HEK293T (cell line): ENCODE measurements around the gene LHPP.

Experiments used
- CTCF ChIA-PET: fragments of 350-600 bp; formaldehyde crosslinking; extraction: SDS; loops from one replicate; lab custom pipeline; 2021; ENCODE audit warnings: antibody characterized with exemption, inconsistent platforms; lab: Yijun Ruan, JAX
- POLR2A ChIA-PET: fragments of 350-600 bp; formaldehyde crosslinking; extraction: SDS; loops from one replicate; lab custom pipeline; 2020; ENCODE audit warnings: antibody characterized with exemption, inconsistent platforms; lab: Yijun Ruan, JAX
- DNase-seq: peaks from one replicate; pipeline ENCODE4 v3.0.0; 2012; ENCODE audit warnings: mixed read lengths; ENCODE audit errors: extremely low spot score
- ARNT ChIP-seq: fragments of 450-650 bp; IDR thresholded peaks from 2 replicates; pipeline ENCODE4 v1.6.1; 2017; ENCODE audit warnings: mild to moderate bottlenecking
- BHLHE40 ChIP-seq: fragments of 450-650 bp; IDR thresholded peaks from 2 replicates; pipeline ENCODE4 v1.6.1; 2016; ENCODE audit warnings: mild to moderate bottlenecking, moderate library complexity, borderline replicate concordance
- CTBP1 ChIP-seq: fragments of 450-650 bp; IDR thresholded peaks from 2 replicates; pipeline ENCODE4 v1.6.1; 2016; ENCODE audit warnings: borderline replicate concordance
- ELF4 ChIP-seq: fragments of 450-650 bp; IDR thresholded peaks from 2 replicates; pipeline ENCODE4 v1.6.1; 2017; ENCODE audit warnings: antibody characterized with exemption
- FOXA1 ChIP-seq: fragments of 450-650 bp; IDR thresholded peaks from 2 replicates; pipeline ENCODE4 v1.6.1; 2016; ENCODE audit warnings: mild to moderate bottlenecking
- FOXK2 ChIP-seq: fragments of 450-650 bp; IDR thresholded peaks from 2 replicates; pipeline ENCODE4 v1.6.1; 2016; ENCODE audit warnings: mild to moderate bottlenecking
- FOXM1 ChIP-seq: fragments of 450-650 bp; IDR thresholded peaks from 2 replicates; pipeline ENCODE4 v1.6.1; 2017; ENCODE audit warnings: mild to moderate bottlenecking, borderline replicate concordance
- HDGF ChIP-seq: fragments of 450-650 bp; IDR thresholded peaks from 2 replicates; pipeline ENCODE4 v1.6.1; 2017; ENCODE audit warnings: antibody characterized with exemption, borderline replicate concordance
- L3MBTL2 ChIP-seq: fragments of 450-650 bp; conservative IDR thresholded peaks from 2 replicates; pipeline ENCODE4 v1.6.1; 2016; ENCODE audit warnings: mild to moderate bottlenecking
- LEF1 ChIP-seq: fragments of 450-650 bp; IDR thresholded peaks from 2 replicates; pipeline ENCODE4 v1.6.1; 2017; ENCODE audit warnings: mild to moderate bottlenecking, borderline replicate concordance
- NFRKB ChIP-seq: fragments of 450-650 bp; IDR thresholded peaks from 2 replicates; pipeline ENCODE4 v1.6.1; 2016; ENCODE audit warnings: mild to moderate bottlenecking, moderate library complexity
- SP1 ChIP-seq: fragments of 450-650 bp; IDR thresholded peaks from 2 replicates; pipeline ENCODE4 v1.6.1; 2017
- SUZ12 ChIP-seq: fragments of 450-650 bp; IDR thresholded peaks from 2 replicates; pipeline ENCODE4 v1.6.1; 2016; ENCODE audit warnings: mild to moderate bottlenecking
- TARDBP ChIP-seq: fragments of 450-650 bp; IDR thresholded peaks from 2 replicates; pipeline ENCODE4 v1.6.1; 2016
- ZNF384 ChIP-seq: fragments of 450-650 bp; IDR thresholded peaks from 2 replicates; pipeline ENCODE4 v1.6.1; 2016
- TF ChIP-seq, protein P1 (sequence below): fragments of 450-650 bp; IDR thresholded peaks from 2 replicates; pipeline ENCODE4 v1.6.1; 2016

LHPP gene

DNA sequence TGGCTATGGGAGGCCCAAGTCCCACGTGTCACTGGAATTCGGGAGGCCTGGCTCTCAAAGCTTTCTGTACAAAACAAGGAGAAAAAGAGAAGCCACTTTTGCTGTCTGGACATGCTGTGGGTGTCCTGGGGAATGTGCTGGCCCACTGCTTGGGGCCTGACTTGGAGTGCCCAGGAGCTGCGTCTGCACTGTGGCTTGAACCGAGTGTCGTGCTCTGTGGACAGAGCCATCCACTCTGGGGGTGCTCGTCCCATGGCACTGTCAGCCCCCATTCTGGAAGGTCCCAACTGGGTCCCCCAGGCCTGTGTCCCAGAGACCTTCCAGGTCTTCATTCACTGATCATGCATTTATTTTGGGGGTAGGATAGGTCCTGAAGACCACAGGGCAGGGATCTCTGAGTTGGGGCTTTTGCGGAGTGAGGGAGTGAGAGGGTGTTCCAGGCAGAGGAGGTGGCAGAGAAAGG lies 138.0 kb downstream of the LHPP start:
- POLR2A ChIA-PET = no interaction called here
- CTCF ChIA-PET = no interaction called here
- TF ChIP-seq ELF4 = no peak
- TF ChIP-seq SUZ12 = no peak
- TF ChIP-seq ZNF384 = no peak
- no peak for TF ChIP-seq FOXK2
- TF ChIP-seq FOXM1 = no peak
- no peak for TF ChIP-seq L3MBTL2
- no peak for TF ChIP-seq NFRKB
- TF ChIP-seq SP1 = no peak
- TF ChIP-seq CTBP1 = no peak
- TF ChIP-seq ARNT = no peak
- no peak for TF ChIP-seq LEF1
- TF ChIP-seq, protein P1, sequence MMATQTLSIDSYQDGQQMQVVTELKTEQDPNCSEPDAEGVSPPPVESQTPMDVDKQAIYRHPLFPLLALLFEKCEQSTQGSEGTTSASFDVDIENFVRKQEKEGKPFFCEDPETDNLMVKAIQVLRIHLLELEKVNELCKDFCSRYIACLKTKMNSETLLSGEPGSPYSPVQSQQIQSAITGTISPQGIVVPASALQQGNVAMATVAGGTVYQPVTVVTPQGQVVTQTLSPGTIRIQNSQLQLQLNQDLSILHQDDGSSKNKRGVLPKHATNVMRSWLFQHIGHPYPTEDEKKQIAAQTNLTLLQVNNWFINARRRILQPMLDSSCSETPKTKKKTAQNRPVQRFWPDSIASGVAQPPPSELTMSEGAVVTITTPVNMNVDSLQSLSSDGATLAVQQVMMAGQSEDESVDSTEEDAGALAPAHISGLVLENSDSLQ = no peak
- no peak for TF ChIP-seq BHLHE40
- TF ChIP-seq TARDBP = no peak
- TF ChIP-seq FOXA1 = no peak
- TF ChIP-seq HDGF = no peak
- no peak for DNase-seq

DNA sequence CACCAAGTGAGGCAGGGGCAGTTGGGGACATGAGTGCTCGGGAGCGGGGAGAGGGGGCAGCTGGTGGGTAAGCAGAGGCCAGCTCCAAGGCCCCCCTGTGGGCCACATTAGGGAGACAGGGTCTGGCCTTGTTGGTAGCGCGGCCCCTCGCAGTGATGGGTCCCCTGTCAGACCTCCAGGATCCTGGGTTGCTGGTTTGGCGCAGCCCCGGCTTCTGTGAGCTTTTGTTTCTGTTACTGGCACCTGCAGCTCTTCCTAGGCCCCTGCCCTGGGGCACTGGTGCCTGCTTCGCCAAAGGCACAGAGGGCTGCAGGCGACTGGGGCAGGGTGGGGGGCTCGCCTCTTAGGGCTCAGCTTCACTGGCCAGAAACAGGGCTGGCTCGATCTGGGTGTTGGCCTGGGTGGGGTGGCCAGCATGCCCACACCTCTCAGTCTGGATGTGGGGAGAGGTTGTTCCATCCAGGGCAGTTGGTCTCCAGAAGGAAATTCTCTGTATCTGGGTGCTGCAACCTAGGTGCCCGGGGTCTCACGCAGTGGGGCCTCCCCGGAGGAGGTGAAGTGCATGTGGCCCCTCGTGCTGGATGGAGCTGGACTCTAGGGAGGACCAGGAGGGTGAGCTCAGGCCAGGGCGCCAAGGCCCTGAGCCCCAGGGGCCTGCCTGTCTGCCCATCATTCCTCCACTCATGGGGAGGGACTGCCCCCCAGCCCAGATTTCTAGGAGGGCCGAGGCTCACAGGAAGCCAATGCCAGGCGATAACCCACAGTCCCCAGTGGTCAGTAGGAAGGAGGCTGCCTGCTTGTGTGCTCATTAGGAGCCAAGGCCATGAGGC lies 138.6 kb downstream of the LHPP start:
- POLR2A ChIA-PET = no interaction called here
- no peak for TF ChIP-seq NFRKB
- CTCF ChIA-PET = no interaction called here
- DNase-seq = no peak

DNA sequence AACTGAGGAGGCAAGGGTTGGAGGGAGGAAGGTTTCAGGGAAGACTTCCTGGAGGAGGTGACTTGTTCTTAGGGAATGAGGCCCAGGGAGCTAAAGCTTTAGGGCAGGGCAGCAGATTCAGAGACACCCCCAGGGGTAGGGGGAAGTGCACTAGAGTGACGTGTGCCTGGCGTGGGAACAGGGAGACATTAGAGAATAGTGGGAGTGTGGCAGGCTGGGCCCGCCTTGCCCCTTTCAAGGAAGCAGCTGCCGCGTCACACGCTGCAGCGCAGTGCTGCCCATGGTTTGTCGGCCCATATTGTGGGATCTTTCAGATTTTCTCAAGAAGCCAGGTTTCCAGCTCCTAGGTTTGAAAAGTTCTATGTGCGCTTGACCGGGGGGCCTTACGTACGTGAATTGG lies 139.4 kb downstream of the LHPP start:
- TF ChIP-seq, protein P1 = no peak
- TF ChIP-seq TARDBP = no peak
- no peak for TF ChIP-seq ELF4
- no peak for TF ChIP-seq SP1
- no peak for TF ChIP-seq NFRKB
- no peak for TF ChIP-seq HDGF
- no peak for TF ChIP-seq ZNF384
- TF ChIP-seq FOXM1 = no peak
- TF ChIP-seq BHLHE40 = no peak
- TF ChIP-seq FOXA1 = no peak
- no peak for TF ChIP-seq CTBP1
- TF ChIP-seq ARNT = no peak
- no peak for TF ChIP-seq LEF1
- no peak for TF ChIP-seq SUZ12
- TF ChIP-seq L3MBTL2 = no peak
- ChIA-PET POLR2A (no interaction called here), CTCF (no interaction called here)
- DNase-seq = no peak

DNA sequence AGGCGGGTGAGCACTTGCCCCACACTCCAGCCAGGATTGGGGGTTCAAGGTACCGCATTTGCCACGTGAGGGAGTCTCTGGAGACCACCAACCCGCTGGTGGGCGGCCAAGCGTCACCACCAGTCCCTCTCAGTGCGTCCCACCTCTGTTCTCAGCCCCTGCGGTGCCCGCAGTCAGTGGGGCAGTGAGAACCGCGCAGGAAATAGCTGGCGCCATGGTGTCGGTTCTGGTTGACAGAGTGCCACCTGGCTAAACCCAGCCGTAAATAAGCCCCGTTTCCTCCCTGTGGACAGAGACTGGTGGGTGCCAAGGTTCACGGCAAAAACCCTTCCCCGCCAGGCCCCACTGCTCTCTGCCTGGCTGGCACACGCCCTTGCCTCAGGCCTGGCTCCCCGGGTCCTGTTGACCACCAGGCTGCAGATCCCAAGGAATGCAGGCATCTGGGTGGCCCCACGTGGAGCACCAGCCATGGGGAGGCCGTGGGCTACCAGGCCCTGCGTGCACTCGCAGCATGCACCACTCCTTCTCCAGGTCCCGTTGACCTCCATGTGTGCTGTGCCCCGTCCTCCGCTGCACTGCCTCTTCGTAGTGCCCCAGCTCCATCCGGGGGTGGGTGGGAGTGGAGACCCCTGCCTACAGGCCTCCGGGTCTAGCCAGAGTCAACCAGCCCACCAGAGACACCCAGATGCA lies 140.0 kb downstream of the LHPP start:
- ChIA-PET POLR2A (no interaction called here), CTCF (no interaction called here)
- DNase-seq = no peak
- no peak for TF ChIP-seq FOXK2
- TF ChIP-seq FOXA1 = no peak
- no peak for TF ChIP-seq SP1
- no peak for TF ChIP-seq SUZ12
- no peak for TF ChIP-seq HDGF
- TF ChIP-seq FOXM1 = no peak
- no peak for TF ChIP-seq TARDBP
- TF ChIP-seq L3MBTL2 = no peak
- no peak for TF ChIP-seq LEF1
- TF ChIP-seq, protein P1 = no peak
- no peak for TF ChIP-seq ZNF384
- TF ChIP-seq ARNT = no peak
- TF ChIP-seq BHLHE40 = no peak
- no peak for TF ChIP-seq ELF4
- TF ChIP-seq NFRKB = no peak

DNA sequence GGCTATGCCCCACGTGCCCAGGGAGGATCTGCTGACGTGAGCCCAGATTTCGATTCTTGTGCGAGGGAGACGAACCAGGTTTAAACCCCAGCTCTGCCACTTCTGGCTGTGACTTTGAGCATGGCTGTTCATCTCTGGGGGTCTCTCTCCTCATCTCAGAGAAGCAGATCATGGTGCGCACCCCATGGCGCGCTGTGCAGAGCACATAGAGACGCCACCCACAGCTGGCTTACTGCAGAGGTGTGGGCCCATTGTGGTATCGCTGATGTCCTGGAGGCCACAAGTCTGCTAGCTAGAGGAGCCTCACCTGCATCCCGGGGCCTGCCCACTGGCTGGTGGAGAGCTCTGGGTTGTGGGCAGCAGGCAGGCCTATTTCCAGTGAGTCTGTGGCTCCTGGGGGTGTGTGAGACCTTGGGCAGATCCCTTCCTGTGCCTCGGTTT lies 140.5 kb downstream of the LHPP start:
- CTCF ChIA-PET = no interaction called here

More for the DNA sequence above, 140.5 kb downstream of the LHPP start:
- DNase-seq = no peak
- POLR2A ChIA-PET = no interaction called here
- TF ChIP-seq FOXK2 = no peak
- TF ChIP-seq SUZ12 = no peak
- TF ChIP-seq NFRKB = no peak
- TF ChIP-seq FOXM1 = no peak
- TF ChIP-seq LEF1 = no peak
- no peak for TF ChIP-seq ELF4
- no peak for TF ChIP-seq ZNF384
- TF ChIP-seq, protein P1 = no peak
- TF ChIP-seq CTBP1 = no peak
- no peak for TF ChIP-seq TARDBP
- no peak for TF ChIP-seq BHLHE40
- TF ChIP-seq HDGF = no peak
- TF ChIP-seq FOXA1 = no peak
- no peak for TF ChIP-seq ARNT
- no peak for TF ChIP-seq SP1
